Measurements from ENCODE around the gene KATNA1.

The KATNA1 gene

GRCh38 chr6:149600508-149600907, 48.0 kb downstream of the KATNA1 start:
- no peak for DNase-seq

- DNase-seq = no peak
These were observed 55.1 kb downstream of the KATNA1 start for GRCh38 chr6:149593408-149593807.

GRCh38 chr6:149592983-149593382, 55.5 kb downstream of the KATNA1 start:
- no peak for DNase-seq

- no peak for DNase-seq
These were observed 62.4 kb downstream of the KATNA1 start for GRCh38 chr6:149586149-149586548.

- no peak for DNase-seq
These were observed 67.2 kb downstream of the KATNA1 start for GRCh38 chr6:149581349-149581748.

- DNase-seq = no peak
These were observed 67.6 kb downstream of the KATNA1 start for GRCh38 chr6:149580880-149581279.

- no peak for DNase-seq
These were observed 80.4 kb downstream of the KATNA1 start for GRCh38 chr6:149567945-149568585.

GRCh38 chr6:149567194-149567586, 81.3 kb downstream of the KATNA1 start:
- no peak for DNase-seq

GRCh38 chr6:149566410-149567193, 81.9 kb downstream of the KATNA1 start:
- DNase-seq = peak; percentile 85

GRCh38 chr6:149565527-149566409, 82.7 kb downstream of the KATNA1 start, which contains the start of gene GINM1:
Gene GINM1 (plus strand): TSS chr6:149566375. CDS start chr6:149566415, 40 bp downstream.
- DNase-seq = peak; percentile 98

- no peak for DNase-seq
These were observed 84.6 kb downstream of the KATNA1 start for GRCh38 chr6:149563928-149564325.

GRCh38 chr6:149563203-149563927, 85.1 kb downstream of the KATNA1 start:
- DNase-seq = no peak

- DNase-seq = peak; percentile 69
These were observed 87.8 kb downstream of the KATNA1 start for GRCh38 chr6:149560736-149561135.

GRCh38 chr6:149559389-149559788, 89.1 kb downstream of the KATNA1 start:
- DNase-seq = no peak

GRCh38 chr6:149558029-149558428, 90.5 kb downstream of the KATNA1 start:
- no peak for DNase-seq

- DNase-seq = no peak
These were observed 96.6 kb downstream of the KATNA1 start for GRCh38 chr6:149551920-149552319.

GRCh38 chr6:149545754-149546471, 102.6 kb downstream of the KATNA1 start, which contains the start of gene PPIL4:
Gene PPIL4 (minus strand): TSS chr6:149546043. CDS start chr6:149546005, 38 bp downstream.
- DNase-seq = peak; percentile 99

- peak; percentile 85 for DNase-seq
These were observed 103.2 kb downstream of the KATNA1 start for GRCh38 chr6:149545258-149545753.
